Measurements from ENCODE around the gene TMEM272. TPM values are rescaled to one million over a fixed set of nuclear protein-coding genes. Genes with fewer than 3 reads are reported as not detected.

Gene TMEM272
- total and polyA plus RNA-seq, 9 of the 15 experiments (the other 6 are each of a cell fraction or from before 2014, with no cell fraction given): 0.04 to 0.16 (median 0.06) TPM; not detected in 2

GRCh38 chr13:51861723-51862300 is 16.8 kb upstream of the TMEM272 start, which contains the start of gene CCDC70 (continued):
- TF ChIP-seq PKNOX1 (IDR thresholded peaks at IDR 0.05) (peak; percentile 11; the same call in 1 of the 2 replicates), SMARCA4 (IDR thresholded peaks at IDR 0.05) (peak; percentile 49; the same call in 1 of the 2 replicates), MAZ (CRISPR knock-in tag; conservative IDR thresholded peaks at IDR 0.05 in 1 of 2, IDR thresholded peaks at IDR 0.05 in 1 of 2) (0 out of 4 replicates have a peak, but pooled peaks of 1 of the 2 experiments have one; percentile 21), TSC22D4 (tag; IDR thresholded peaks at IDR 0.05) (no peak), SMARCE1 (IDR thresholded peaks at IDR 0.05) (peak; percentile 49; the same call in 1 of the 2 replicates), JUN (IDR thresholded peaks at IDR 0.05; ENCODE audit: borderline replicate concordance, low read depth, low read length) (0 out of 2 replicates have a peak, but pooled peaks have one; percentile 37), JUN (CRISPR knock-in tag; IDR thresholded peaks at IDR 0.05; ENCODE audit: borderline replicate concordance) (no peak), EHMT2 (IDR thresholded peaks at IDR 0.05) (0 out of 2 replicates have a peak, but pooled peaks have one; percentile 28), ZNF766 (CRISPR knock-in tag; conservative IDR thresholded peaks at IDR 0.05) (0 out of 2 replicates have a peak, but pooled peaks have one; percentile 31), ZNF449 (CRISPR knock-in tag; IDR thresholded peaks at IDR 0.05) (no peak), DPF2 (IDR thresholded peaks at IDR 0.05) (peak; percentile 56; the same call in 1 of the 2 replicates), NR2C1 (IDR thresholded peaks at IDR 0.05) (peak; percentile 29; the same call in 1 of the 2 replicates), NR2C1 (tag; IDR thresholded peaks at IDR 0.05) (peak; percentile 59), GABPA (tag; conservative IDR thresholded peaks at IDR 0.05; ENCODE audit: low read depth) (0 out of 2 replicates have a peak, but pooled peaks have one; percentile 14), FOS (IDR thresholded peaks at IDR 0.05; ENCODE audit: extremely low read depth, insufficient read length) (peak; percentile 15), JUND (IDR thresholded peaks at IDR 0.05; ENCODE audit: borderline replicate concordance, low read depth, low read length) (peak; percentile 89), JUND (tag; IDR thresholded peaks at IDR 0.05; ENCODE audit: borderline replicate concordance, low read depth, low read length) (peak; percentile 82; the same call in 2 of the 3 replicates), RBBP5 (IDR thresholded peaks at IDR 0.05; ENCODE audit: borderline replicate concordance, insufficient read depth, low read length, poor library complexity, severe bottlenecking) (no peak), EP300 (IDR thresholded peaks at IDR 0.05; ENCODE audit: low read length) (0 out of 2 replicates have a peak, but pooled peaks have one; percentile 13), ZNF174 (CRISPR knock-in tag; IDR thresholded peaks at IDR 0.05) (no peak), SMARCC2 (IDR thresholded peaks at IDR 0.05; ENCODE audit: low read depth) (peak; percentile 46; the same call in 1 of the 2 replicates), KDM1A (IDR thresholded peaks at IDR 0.05) (peak; percentile 15 to 39; a peak in 2 of 4 replicates), RCOR1 (IDR thresholded peaks at IDR 0.05; ENCODE audit: borderline replicate concordance in 1 of 2, low read depth in 2 of 2, low read length in 2 of 2) (peak in 1 of 2 experiments; percentile 68; a peak in 1 of 4 replicates), ARID1B (IDR thresholded peaks at IDR 0.05) (peak; percentile 57)
- TF ChIP-seq, protein P1, sequence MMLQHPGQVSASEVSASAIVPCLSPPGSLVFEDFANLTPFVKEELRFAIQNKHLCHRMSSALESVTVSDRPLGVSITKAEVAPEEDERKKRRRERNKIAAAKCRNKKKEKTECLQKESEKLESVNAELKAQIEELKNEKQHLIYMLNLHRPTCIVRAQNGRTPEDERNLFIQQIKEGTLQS (IDR thresholded peaks at IDR 0.05): peak; percentile 85
- TF ChIP-seq, protein P1 (CRISPR knock-in tag; conservative IDR thresholded peaks at IDR 0.05): no peak
